MCF 10A (cell line): ENCODE measurements around the gene CCRL2. TPM values are rescaled to one million over a fixed set of nuclear protein-coding genes. Genes with fewer than 3 reads are reported as not detected.

Experiments used
- BruUV-seq: library from RNA; stranded (reverse); fragments of 400-500 nt; replicated peaks from 2 replicates; lab custom pipeline; 2021; lab: Mats Ljungman, UMichigan
- CTCF ChIA-PET: fragments of 300-600 bp; sonication (Branson Sonifier 250); formaldehyde crosslinking; extraction: SDS; loops from one replicate; lab custom pipeline; 2021; ENCODE audit warnings: antibody characterized with exemption, inconsistent platforms; lab: Yijun Ruan, JAX
- POLR2A ChIA-PET: fragments of 300-600, 350-650 bp; sonication (Branson Sonifier 250); formaldehyde crosslinking; extraction: SDS; loops from one replicate; lab custom pipeline; 2020; ENCODE audit warnings: antibody characterized with exemption, inconsistent platforms; lab: Yijun Ruan, JAX
- DNase-seq: peaks from one replicate; pipeline ENCODE4 v3.0.0-alpha.2; 2018; ENCODE audit not compliant: unreplicated experiment
- H3K27ac Mint-ChIP-seq: one replicate; pipeline ENCODE4 v1.8.0; 2022; ENCODE audit warnings: mild to moderate bottlenecking, low read depth, mixed read lengths; ENCODE audit not compliant: unreplicated experiment
- H3K27me3 Mint-ChIP-seq: one replicate; pipeline ENCODE4 v1.8.0; 2022; ENCODE audit warnings: mixed read lengths; ENCODE audit not compliant: insufficient read depth, unreplicated experiment
- H3K36me3 Mint-ChIP-seq: one replicate; pipeline ENCODE4 v1.8.0; 2022; ENCODE audit warnings: mild to moderate bottlenecking, moderate library complexity, mixed read lengths; ENCODE audit not compliant: insufficient read depth, unreplicated experiment
- H3K4me1 Mint-ChIP-seq: one replicate; pipeline ENCODE4 v1.8.0; 2022; ENCODE audit warnings: mixed read lengths; ENCODE audit not compliant: insufficient read depth, unreplicated experiment
- H3K4me3 Mint-ChIP-seq: one replicate; pipeline ENCODE4 v1.8.0; 2022; ENCODE audit warnings: mild to moderate bottlenecking, moderate library complexity, mixed read lengths; ENCODE audit not compliant: unreplicated experiment
- H3K9me3 Mint-ChIP-seq: one replicate; pipeline ENCODE4 v1.8.0; 2022; ENCODE audit warnings: mixed read lengths; ENCODE audit not compliant: unreplicated experiment
- CTCF ChIP-seq: fragments of 200-600 bp; IDR thresholded peaks from one replicate; pipeline ENCODE4 v1.8.0; 2022; ENCODE audit warnings: antibody characterized with exemption, mild to moderate bottlenecking; ENCODE audit not compliant: unreplicated experiment
- intact Hi-C: fragments of 100-400 bp; cut with micrococcal nuclease; formaldehyde crosslinking; loops from 2 replicates; pipeline ENCODE4 v1.14.1; 2022
- total RNA-seq: library from RNA; stranded (reverse); gene quantifications from 2 replicates; pipeline ENCODE4 v1.2.3, GENCODE V29; 2022

CCRL2 gene
- total RNA-seq, 1 experiment from 2014 or later: not detected

- H3K9me3 Mint-ChIP-seq: no peaks in the 10 kb centered on the region
- H3K27ac Mint-ChIP-seq: no peak overlapping the region
- POLR2A ChIA-PET: no interaction called here
- CTCF ChIA-PET: interaction anchor here (1.2 kb wide), 2 partner anchors 11 to 62 kb away, joined by 4 read pairs; no protein-coding TSS in a partner anchor
- DNase-seq: no peak
- no TSS peak for BruUV-seq
- H3K4me1 Mint-ChIP-seq: peaks cover 16% of the 10 kb centered on the region
- H3K36me3 Mint-ChIP-seq: no peaks in the 10 kb centered on the region
- no peak for TF ChIP-seq CTCF
- peaks cover 11% of the 10 kb centered on the region for H3K27me3 Mint-ChIP-seq
- intact Hi-C loops: no loop called here
- no peak overlapping the region for H3K4me3 Mint-ChIP-seq
Measured at GRCh38 chr3:46380471-46381221, 26.4 kb upstream of the CCRL2 start.

GRCh38 chr3:46381625-46382024 is 25.4 kb upstream of the CCRL2 start:
- Mint-ChIP-seq H3K27me3 (peaks cover 11% of the 10 kb centered on the region), H3K4me3 (no peak overlapping the region), H3K9me3 (no peaks in the 10 kb centered on the region), H3K36me3 (no peaks in the 10 kb centered on the region), H3K27ac (no peak overlapping the region), H3K4me1 (peaks cover 25% of the 10 kb centered on the region)
- POLR2A ChIA-PET: no interaction called here
- intact Hi-C loops: no loop called here
- no peak for DNase-seq
- CTCF ChIA-PET: interaction anchor here (1.2 to 2.1 kb wide), 3 partner anchors 12 to 443 kb away, joined by 4 to 9 read pairs (median 4); no protein-coding TSS in a partner anchor
- BruUV-seq: no TSS peak
- TF ChIP-seq CTCF: no peak

- H3K36me3 Mint-ChIP-seq: no peaks in the 10 kb centered on the region
- no peak overlapping the region for H3K4me3 Mint-ChIP-seq
- DNase-seq: no peak
- CTCF ChIA-PET: interaction anchor here (0.5 to 2.1 kb wide), 9 partner anchors 13 to 446 kb away, joined by 3 to 9 read pairs (median 4); partner anchors contain the start of gene CCR5
- peaks cover 4% of the 10 kb centered on the region for H3K27me3 Mint-ChIP-seq
- no peak overlapping the region for H3K27ac Mint-ChIP-seq
- H3K9me3 Mint-ChIP-seq: no peaks in the 10 kb centered on the region
- no TSS peak for BruUV-seq
- intact Hi-C loops: no loop called here
- peaks cover 24% of the 10 kb centered on the region for H3K4me1 Mint-ChIP-seq
- POLR2A ChIA-PET: interaction anchor here (1.0 to 1.1 kb wide), 2 partner anchors 40 to 66 kb away, joined by 4 read pairs; no protein-coding TSS in a partner anchor
- no peak for TF ChIP-seq CTCF
Measured at GRCh38 chr3:46383211-46383950, 23.7 kb upstream of the CCRL2 start.

GRCh38 chr3:46383951-46384330 is 23.1 kb upstream of the CCRL2 start:
- H3K36me3 Mint-ChIP-seq: no peaks in the 10 kb centered on the region
- H3K27me3 Mint-ChIP-seq: no peaks in the 10 kb centered on the region
- no peaks in the 10 kb centered on the region for H3K9me3 Mint-ChIP-seq
- H3K27ac Mint-ChIP-seq: no peak overlapping the region
- ChIA-PET CTCF (interaction anchor here (0.6 to 2.0 kb wide), 7 partner anchors 13 to 445 kb away, joined by 3 to 7 read pairs (median 3); partner anchors contain the start of gene CCR5), POLR2A (interaction anchor here (1.0 kb wide), 1 partner anchor 66 kb away, joined by 4 read pairs; no protein-coding TSS in a partner anchor)
- H3K4me3 Mint-ChIP-seq: no peak overlapping the region
- intact Hi-C loops: no loop called here
- H3K4me1 Mint-ChIP-seq: peaks cover 22% of the 10 kb centered on the region
- no TSS peak for BruUV-seq
- DNase-seq: no peak
- no peak for TF ChIP-seq CTCF
